MM.1S (cell line): ENCODE measurements around the gene PAXX.

Experiments used
- DNase-seq: peaks from one replicate; pipeline ENCODE4 v3.0.0-alpha.2; 2015
- H2AFZ ChIP-seq: fragments of 300-600 bp; sonication (generic); 2 replicates; pipeline ENCODE4 v1.6.0; 2016; ENCODE audit warnings: antibody characterized with exemption, low read length
- H3F3A ChIP-seq: fragments of 300-600 bp; sonication (generic); 2 replicates; pipeline ENCODE4 v1.6.1; 2016; ENCODE audit warnings: mild to moderate bottlenecking, antibody characterized with exemption, low read length, moderate library complexity, mixed read lengths; ENCODE audit not compliant: insufficient read depth
- H3K27ac ChIP-seq: fragments of 300-600 bp; sonication (generic); 2 replicates; pipeline ENCODE4 v1.5.1; 2016; ENCODE audit warnings: mild to moderate bottlenecking, low read length
- H3K27me3 ChIP-seq: fragments of 300-600 bp; sonication (generic); replicated peaks from 2 replicates; pipeline ENCODE4 v1.6.0; 2016; ENCODE audit warnings: low read length; ENCODE audit not compliant: insufficient read depth
- H3K36me3 ChIP-seq: fragments of 300-600 bp; sonication (generic); replicated peaks from 2 replicates; pipeline ENCODE4 v1.6.1; 2016; ENCODE audit warnings: mild to moderate bottlenecking, low read length, mixed read lengths; ENCODE audit not compliant: insufficient read depth
- H3K4me1 ChIP-seq: fragments of 300-600 bp; sonication (generic); 2 replicates; pipeline ENCODE4 v1.6.1; 2016; ENCODE audit warnings: low read length, mixed read lengths
- H3K4me2 ChIP-seq: fragments of 300-600 bp; sonication (generic); 2 replicates; pipeline ENCODE4 v1.6.0; 2016; ENCODE audit warnings: low read depth, low read length
- H3K4me3 ChIP-seq: fragments of 300-600 bp; sonication (generic); 2 replicates; pipeline ENCODE4 v1.5.1; 2016; ENCODE audit warnings: low read length, mixed read lengths
- H3K79me2 ChIP-seq: fragments of 300-600 bp; sonication (generic); 2 replicates; pipeline ENCODE4 v1.6.1; 2016; ENCODE audit warnings: mixed run types, low read length, mixed read lengths
- H3K9ac ChIP-seq: fragments of 300-600 bp; sonication (generic); 2 replicates; pipeline ENCODE4 v1.6.1; 2016; ENCODE audit warnings: low read length, mixed read lengths
- H3K9me2 ChIP-seq: fragments of 300-600 bp; sonication (generic); replicated peaks from 2 replicates; pipeline ENCODE4 v1.6.1; 2016; ENCODE audit warnings: mild to moderate bottlenecking, low read length, mixed read lengths; ENCODE audit not compliant: insufficient read depth
- H3K9me3 ChIP-seq: fragments of 300-600 bp; sonication (generic); replicated peaks from 2 replicates; pipeline ENCODE4 v1.6.1; 2016; ENCODE audit warnings: mild to moderate bottlenecking, low read length, mixed read lengths; ENCODE audit not compliant: insufficient read depth
- H4K20me1 ChIP-seq: fragments of 300-600 bp; sonication (generic); 2 replicates; pipeline ENCODE4 v1.6.1; 2016; ENCODE audit warnings: mild to moderate bottlenecking, low read length, moderate library complexity, mixed read lengths; ENCODE audit not compliant: insufficient read depth
- CTCF ChIP-seq: fragments of 300-600 bp; sonication (generic); IDR thresholded peaks from 2 replicates; pipeline ENCODE4 v1.5.1; 2016; ENCODE audit warnings: antibody characterized with exemption, low read length, mixed read lengths
- EZH2 ChIP-seq: fragments of 300-600 bp; sonication (generic); optimal IDR thresholded peaks from 2 replicates; pipeline ENCODE3; 2017; ENCODE audit warnings: low read depth, mild to moderate bottlenecking, antibody characterized with exemption, low read length, mixed read lengths
- EZH2phosphoT487 ChIP-seq: fragments of 300-600 bp; sonication (generic); IDR thresholded peaks from 2 replicates; pipeline ENCODE4 v1.6.1; 2018; ENCODE audit warnings: antibody characterized with exemption, low read length

The PAXX gene

DNA sequence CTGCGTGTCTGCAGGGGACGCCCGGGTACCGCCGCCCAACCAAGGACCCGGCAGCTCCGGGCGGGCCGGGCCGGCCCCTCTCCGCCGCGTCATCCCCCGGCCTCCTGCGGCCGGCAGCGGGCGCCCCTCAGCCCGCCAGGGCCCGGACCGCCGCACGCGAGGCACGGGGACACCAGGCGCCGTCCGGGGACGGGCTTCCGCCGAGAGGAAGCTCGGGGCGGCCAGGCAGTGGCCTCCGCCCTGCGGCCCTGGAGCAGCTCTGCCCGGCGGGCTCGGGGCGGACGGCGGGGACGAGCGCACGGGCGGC, 48.1 kb upstream of the PAXX start:
- H3K27ac ChIP-seq, result peak overlapping the region; percentile 44; the same call in 1 of the 2 replicates
- H3K9ac ChIP-seq, result peak overlapping the region; percentile 84
- no peak for DNase-seq
- no peaks in the 10 kb centered on the region for H3F3A ChIP-seq
- H3K27me3 ChIP-seq, result no peaks in the 10 kb centered on the region
- no peaks in the 10 kb centered on the region for H4K20me1 ChIP-seq
- H2AFZ ChIP-seq, result 0 out of 2 replicates have a peak overlapping the region, but pooled peaks have one; percentile 42
- H3K9me3 ChIP-seq, result no peaks in the 10 kb centered on the region
- peaks cover 29% of the 10 kb centered on the region for H3K79me2 ChIP-seq
- peak overlapping the region; percentile 93 for H3K4me3 ChIP-seq
- H3K4me2 ChIP-seq, result peak overlapping the region; percentile 91; the same call in 1 of the 2 replicates
- TF ChIP-seq CTCF (no peak), EZH2 (no peak), EZH2phosphoT487 (no peak)
- H3K4me1 ChIP-seq, result peaks cover 3% of the 10 kb centered on the region; the same call in 1 of the 2 replicates
- no peaks in the 10 kb centered on the region for H3K9me2 ChIP-seq
- H3K36me3 ChIP-seq, result peaks cover 17% of the 10 kb centered on the region

GRCh38 chr9:136944519-136945332, 47.5 kb upstream of the PAXX start, which contains the start of the genes C8G and FBXW5:
Gene C8G (plus strand): TSS chr9:136945243. CDS start chr9:136945321, 78 bp downstream.
Gene FBXW5 (minus strand): TSS chr9:136944738. CDS start chr9:136944083, 655 bp downstream.
- Histone ChIP-seq H3K27ac (peak within 1 kb of the TSS; percentile 44; the same call in 1 of the 2 replicates), H3K27me3 (no peaks in the 10 kb centered on the region)

GRCh38 chr9:136945333-136946227, 46.6 kb upstream of the PAXX start:
- Histone ChIP-seq H2AFZ (no peak overlapping the region), H3K9me2 (no peaks in the 10 kb centered on the region), H4K20me1 (no peaks in the 10 kb centered on the region), H3K27ac (no peak overlapping the region), H3K36me3 (peaks cover 17% of the 10 kb centered on the region), H3F3A (no peaks in the 10 kb centered on the region), H3K27me3 (no peaks in the 10 kb centered on the region), H3K4me3 (no peak overlapping the region), H3K9ac (no peak overlapping the region), H3K9me3 (no peaks in the 10 kb centered on the region), H3K4me2 (no peak overlapping the region), H3K4me1 (peaks cover 7% of the 10 kb centered on the region), H3K79me2 (peaks cover 29% of the 10 kb centered on the region)
- DNase-seq, result no peak
- TF ChIP-seq EZH2phosphoT487, result no peak
- no peak for TF ChIP-seq EZH2
- no peak for TF ChIP-seq CTCF

More at GRCh38 chr9:136944519-136945332, 47.5 kb upstream of the PAXX start, which contains the start of the genes C8G and FBXW5:
- peak; percentile 97 for DNase-seq
- Histone ChIP-seq H3K9me3 (no peaks in the 10 kb centered on the region), H3K9me2 (no peaks in the 10 kb centered on the region), H3F3A (no peaks in the 10 kb centered on the region), H4K20me1 (no peaks in the 10 kb centered on the region), H3K4me2 (peak within 1 kb of the TSS; percentile 91), H3K4me3 (peak within 1 kb of the TSS; percentile 93), H3K9ac (peak within 1 kb of the TSS; percentile 84), H3K4me1 (peaks cover 3% of the 10 kb centered on the region; the same call in 1 of the 2 replicates), H3K36me3 (peaks cover 17% of the 10 kb centered on the region), H3K79me2 (peaks cover 29% of the 10 kb centered on the region), H2AFZ (peak within 1 kb of the TSS; percentile 42; the same call in 1 of the 2 replicates)
- TF ChIP-seq CTCF (peak; percentile 90), EZH2phosphoT487 (no peak)
